ENCODE results near the gene MYO15A.

MYO15A gene

DNA sequence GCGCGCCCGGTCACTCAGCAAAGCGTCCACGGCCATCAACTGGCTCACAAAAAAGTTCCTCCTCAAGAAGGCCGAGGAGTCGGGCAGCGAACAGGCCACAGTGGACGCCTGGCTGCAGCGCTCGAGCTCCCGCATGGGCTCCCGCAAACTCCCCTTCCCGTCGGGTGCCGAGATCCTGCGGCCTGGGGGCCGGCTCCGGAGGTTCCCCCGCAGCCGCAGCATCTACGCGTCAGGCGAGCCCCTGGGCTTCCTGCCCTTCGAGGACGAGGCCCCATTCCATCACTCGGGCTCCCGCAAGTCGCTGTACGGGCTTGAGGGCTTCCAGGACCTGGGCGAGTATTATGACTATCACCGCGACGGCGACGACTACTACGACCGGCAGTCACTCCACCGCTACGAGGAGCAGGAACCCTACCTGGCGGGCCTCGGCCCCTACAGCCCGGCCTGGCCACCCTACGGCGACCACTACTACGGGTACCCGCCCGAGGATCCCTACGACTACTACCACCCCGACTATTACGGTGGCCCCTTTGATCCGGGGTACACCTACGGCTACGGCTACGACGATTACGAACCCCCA is 10.7 kb downstream of the MYO15A start:
- no peak overlapping the region for H3K9ac ChIP-seq (ENCODE audit: low read depth, low read length)

GRCh38 chr17:18119938-18120337 is 11.4 kb downstream of the MYO15A start:
- no peaks in the 10 kb centered on the region for H3K4me1 ChIP-seq (ENCODE audit: control insufficient read depth, insufficient read depth, low read length)
- no peak overlapping the region for H3K27ac ChIP-seq (ENCODE audit: low read depth, low read length)
- no peak overlapping the region for H3K4me3 ChIP-seq (ENCODE audit: low read depth, low read length)
- H3K9me3 ChIP-seq (ENCODE audit: control insufficient read depth, insufficient read depth, low read length): peaks cover 9% of the 10 kb centered on the region; the same call in 1 of the 2 replicates
- no peaks in the 10 kb centered on the region for H3K27me3 ChIP-seq (ENCODE audit: control insufficient read depth, insufficient read depth, low read length)
- H3K9ac ChIP-seq (ENCODE audit: low read depth, low read length): no peak overlapping the region
- no peaks in the 10 kb centered on the region for H3K36me3 ChIP-seq (ENCODE audit: control insufficient read depth, insufficient read depth, low read length)

More for the DNA sequence above, 10.7 kb downstream of the MYO15A start:
- Histone ChIP-seq H3K27ac (ENCODE audit: low read depth, low read length) (no peak overlapping the region), H3K9me3 (ENCODE audit: control insufficient read depth, insufficient read depth, low read length) (peaks cover 9% of the 10 kb centered on the region; the same call in 1 of the 2 replicates), H3K27me3 (ENCODE audit: control insufficient read depth, insufficient read depth, low read length) (no peaks in the 10 kb centered on the region), H3K4me1 (ENCODE audit: control insufficient read depth, insufficient read depth, low read length) (no peaks in the 10 kb centered on the region), H3K4me3 (ENCODE audit: low read depth, low read length) (no peak overlapping the region), H3K36me3 (ENCODE audit: control insufficient read depth, insufficient read depth, low read length) (no peaks in the 10 kb centered on the region)

GRCh38 chr17:18120461-18121017 is 12.0 kb downstream of the MYO15A start:
- no peak overlapping the region for H3K4me3 ChIP-seq (ENCODE audit: low read depth, low read length)
- H3K27ac ChIP-seq (ENCODE audit: low read depth, low read length): no peak overlapping the region
- peaks cover 9% of the 10 kb centered on the region; the same call in 1 of the 2 replicates for H3K9me3 ChIP-seq (ENCODE audit: control insufficient read depth, insufficient read depth, low read length)
- H3K4me1 ChIP-seq (ENCODE audit: control insufficient read depth, insufficient read depth, low read length): no peaks in the 10 kb centered on the region
- H3K36me3 ChIP-seq (ENCODE audit: control insufficient read depth, insufficient read depth, low read length): no peaks in the 10 kb centered on the region
- H3K27me3 ChIP-seq (ENCODE audit: control insufficient read depth, insufficient read depth, low read length): no peaks in the 10 kb centered on the region
- H3K9ac ChIP-seq (ENCODE audit: low read depth, low read length): no peak overlapping the region

DNA sequence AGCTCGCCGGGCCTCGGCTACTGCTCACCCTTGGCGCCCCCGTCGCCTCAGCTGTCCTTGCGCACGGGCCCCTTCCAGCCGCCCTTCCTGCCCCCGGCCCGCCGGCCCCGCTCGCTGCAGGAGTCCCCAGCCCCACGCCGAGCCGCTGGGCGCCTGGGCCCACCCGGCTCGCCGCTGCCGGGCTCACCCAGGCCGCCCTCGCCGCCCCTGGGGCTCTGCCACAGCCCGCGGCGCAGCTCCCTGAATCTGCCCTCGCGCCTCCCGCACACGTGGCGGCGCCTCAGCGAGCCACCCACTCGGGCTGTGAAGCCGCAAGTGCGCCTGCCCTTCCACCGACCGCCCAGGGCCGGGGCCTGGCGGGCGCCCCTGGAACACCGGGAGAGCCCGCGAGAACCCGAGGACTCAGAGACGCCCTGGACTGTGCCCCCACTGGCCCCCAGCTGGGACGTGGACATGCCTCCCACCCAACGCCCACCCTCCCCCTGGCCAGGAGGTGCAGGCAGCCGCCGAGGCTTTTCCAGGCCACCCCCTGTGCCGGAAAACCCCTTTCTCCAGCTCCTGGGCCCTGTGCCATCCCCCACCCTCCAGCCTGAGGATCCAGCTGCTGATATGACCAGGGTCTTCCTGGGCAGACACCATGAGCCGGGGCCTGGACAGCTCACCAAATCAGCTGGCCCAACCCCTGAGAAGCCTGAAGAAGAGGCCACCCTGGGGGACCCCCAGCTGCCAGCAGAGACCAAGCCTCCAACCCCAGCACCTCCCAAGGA is 12.8 kb downstream of the MYO15A start:
- peaks cover 9% of the 10 kb centered on the region; the same call in 1 of the 2 replicates for H3K9me3 ChIP-seq (ENCODE audit: control insufficient read depth, insufficient read depth, low read length)
- H3K36me3 ChIP-seq (ENCODE audit: control insufficient read depth, insufficient read depth, low read length): no peaks in the 10 kb centered on the region
- no peaks in the 10 kb centered on the region for H3K4me1 ChIP-seq (ENCODE audit: control insufficient read depth, insufficient read depth, low read length)
- H3K27me3 ChIP-seq (ENCODE audit: control insufficient read depth, insufficient read depth, low read length): no peaks in the 10 kb centered on the region
- no peak overlapping the region for H3K9ac ChIP-seq (ENCODE audit: low read depth, low read length)
- H3K4me3 ChIP-seq (ENCODE audit: low read depth, low read length): no peak overlapping the region
- no peak overlapping the region for H3K27ac ChIP-seq (ENCODE audit: low read depth, low read length)

- Histone ChIP-seq H3K27ac (ENCODE audit: low read depth, low read length) (no peak overlapping the region), H3K9me3 (ENCODE audit: control insufficient read depth, insufficient read depth, low read length) (peaks cover 9% of the 10 kb centered on the region; the same call in 1 of the 2 replicates), H3K4me1 (ENCODE audit: control insufficient read depth, insufficient read depth, low read length) (no peaks in the 10 kb centered on the region)
Observed at GRCh38 chr17:18122990-18123753, 14.6 kb downstream of the MYO15A start.

GRCh38 chr17:18124345-18125126 is 16.0 kb downstream of the MYO15A start:
- H3K9ac ChIP-seq (ENCODE audit: low read depth, low read length): no peak overlapping the region
- no peaks in the 10 kb centered on the region for H3K36me3 ChIP-seq (ENCODE audit: control insufficient read depth, insufficient read depth, low read length)
- no peak overlapping the region for H3K27ac ChIP-seq (ENCODE audit: low read depth, low read length)
- peaks cover 6% of the 10 kb centered on the region; the same call in 1 of the 2 replicates for H3K9me3 ChIP-seq (ENCODE audit: control insufficient read depth, insufficient read depth, low read length)
- H3K27me3 ChIP-seq (ENCODE audit: control insufficient read depth, insufficient read depth, low read length): no peaks in the 10 kb centered on the region
- H3K4me3 ChIP-seq (ENCODE audit: low read depth, low read length): no peak overlapping the region
- no peaks in the 10 kb centered on the region for H3K4me1 ChIP-seq (ENCODE audit: control insufficient read depth, insufficient read depth, low read length)

More at GRCh38 chr17:18122990-18123753, 14.6 kb downstream of the MYO15A start:
- Histone ChIP-seq H3K4me3 (ENCODE audit: low read depth, low read length) (no peak overlapping the region), H3K36me3 (ENCODE audit: control insufficient read depth, insufficient read depth, low read length) (no peaks in the 10 kb centered on the region), H3K9ac (ENCODE audit: low read depth, low read length) (no peak overlapping the region), H3K27me3 (ENCODE audit: control insufficient read depth, insufficient read depth, low read length) (no peaks in the 10 kb centered on the region)

DNA sequence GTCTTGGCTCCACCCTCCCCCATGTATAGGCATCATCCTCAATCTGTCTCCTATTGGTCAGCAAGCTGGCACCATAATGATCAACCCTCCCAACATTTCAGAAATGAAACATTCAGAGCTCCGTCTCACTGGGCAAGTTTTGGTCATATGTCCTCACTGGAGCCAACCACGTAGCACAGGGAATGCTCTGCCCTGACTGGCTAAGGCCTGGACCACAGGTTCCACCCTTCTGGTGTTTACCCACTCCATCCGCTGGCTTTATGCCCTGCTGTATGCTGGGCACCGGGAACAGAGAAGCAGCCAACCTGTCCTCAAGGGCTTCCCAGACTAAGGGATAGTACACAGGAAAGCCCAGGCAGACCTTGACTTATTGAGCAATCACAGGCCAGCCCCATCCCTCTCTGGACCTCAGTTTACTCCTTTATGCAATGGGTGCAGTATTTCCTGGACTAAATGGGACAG is 20.5 kb downstream of the MYO15A start:
- Histone ChIP-seq H3K27ac (ENCODE audit: low read depth, low read length) (no peak overlapping the region), H3K27me3 (ENCODE audit: control insufficient read depth, insufficient read depth, low read length) (no peaks in the 10 kb centered on the region), H3K9ac (ENCODE audit: low read depth, low read length) (no peak overlapping the region), H3K9me3 (ENCODE audit: control insufficient read depth, insufficient read depth, low read length) (no peaks in the 10 kb centered on the region), H3K36me3 (ENCODE audit: control insufficient read depth, insufficient read depth, low read length) (no peaks in the 10 kb centered on the region), H3K4me3 (ENCODE audit: low read depth, low read length) (no peak overlapping the region), H3K4me1 (ENCODE audit: control insufficient read depth, insufficient read depth, low read length) (no peaks in the 10 kb centered on the region)

DNA sequence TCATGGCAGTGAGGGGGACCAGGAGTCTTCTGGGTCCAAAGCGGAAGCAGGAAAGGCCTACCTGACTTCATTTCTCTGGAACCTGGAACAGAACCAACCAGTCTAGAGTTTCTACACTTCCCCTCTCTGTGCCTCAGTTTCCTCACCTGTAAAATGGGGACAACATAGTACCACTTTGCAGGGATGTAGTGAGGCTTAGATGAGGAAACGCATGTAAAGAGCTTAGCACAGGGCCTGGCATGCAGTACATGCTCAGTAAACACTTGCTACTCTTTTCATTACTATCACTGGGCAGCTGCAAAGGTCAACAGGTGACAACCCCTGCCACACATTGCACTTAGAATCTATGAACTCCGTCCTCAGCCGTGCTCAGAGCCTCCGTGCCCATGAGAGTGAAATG is 24.2 kb downstream of the MYO15A start:
- Histone ChIP-seq H3K27ac (ENCODE audit: low read depth, low read length) (no peak overlapping the region), H3K27me3 (ENCODE audit: control insufficient read depth, insufficient read depth, low read length) (no peaks in the 10 kb centered on the region), H3K36me3 (ENCODE audit: control insufficient read depth, insufficient read depth, low read length) (no peaks in the 10 kb centered on the region), H3K9me3 (ENCODE audit: control insufficient read depth, insufficient read depth, low read length) (no peaks in the 10 kb centered on the region), H3K4me3 (ENCODE audit: low read depth, low read length) (no peak overlapping the region), H3K9ac (ENCODE audit: low read depth, low read length) (no peak overlapping the region), H3K4me1 (ENCODE audit: control insufficient read depth, insufficient read depth, low read length) (no peaks in the 10 kb centered on the region)

GRCh38 chr17:18136357-18136756 is 27.8 kb downstream of the MYO15A start:
- Histone ChIP-seq H3K27me3 (ENCODE audit: control insufficient read depth, insufficient read depth, low read length) (no peaks in the 10 kb centered on the region), H3K4me3 (ENCODE audit: low read depth, low read length) (no peak overlapping the region), H3K27ac (ENCODE audit: low read depth, low read length) (no peak overlapping the region), H3K4me1 (ENCODE audit: control insufficient read depth, insufficient read depth, low read length) (no peaks in the 10 kb centered on the region), H3K9ac (ENCODE audit: low read depth, low read length) (no peak overlapping the region), H3K9me3 (ENCODE audit: control insufficient read depth, insufficient read depth, low read length) (no peaks in the 10 kb centered on the region), H3K36me3 (ENCODE audit: control insufficient read depth, insufficient read depth, low read length) (no peaks in the 10 kb centered on the region)

DNA sequence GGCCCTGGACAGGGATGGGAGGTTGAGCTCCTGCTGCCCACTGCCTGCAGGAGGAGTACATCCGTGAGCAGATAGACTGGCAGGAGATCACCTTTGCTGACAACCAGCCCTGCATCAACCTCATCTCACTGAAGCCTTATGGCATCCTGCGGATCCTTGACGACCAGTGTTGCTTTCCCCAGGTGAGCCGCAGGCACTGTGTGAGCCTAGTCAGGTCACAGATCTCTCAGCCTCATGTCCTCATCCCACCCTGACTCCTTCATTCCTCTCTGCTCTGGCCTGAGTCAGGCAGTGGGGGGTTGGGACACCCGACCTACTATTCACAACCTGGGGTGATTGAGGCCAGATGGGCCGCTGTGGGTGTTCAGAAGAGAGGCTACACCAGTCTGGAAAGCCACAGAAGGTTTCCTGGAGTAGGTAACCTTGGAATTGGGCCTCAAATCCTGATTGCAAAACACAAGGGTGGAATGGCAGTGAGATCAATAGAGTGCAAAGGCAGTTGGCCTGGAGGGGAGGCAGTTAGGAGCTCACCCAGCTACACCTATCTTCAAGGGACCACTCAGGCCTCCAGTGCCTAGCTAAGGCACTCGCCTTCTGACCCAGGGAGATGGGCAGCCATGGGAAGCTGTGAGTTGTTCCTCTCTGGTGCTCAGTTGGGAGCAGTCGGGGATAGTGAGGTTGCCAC is 29.7 kb downstream of the MYO15A start:
- no peak overlapping the region for H3K27ac ChIP-seq (ENCODE audit: low read depth, low read length)
- H3K9me3 ChIP-seq (ENCODE audit: control insufficient read depth, insufficient read depth, low read length): no peaks in the 10 kb centered on the region
- H3K9ac ChIP-seq (ENCODE audit: low read depth, low read length): no peak overlapping the region
- peaks cover 5% of the 10 kb centered on the region for H3K4me1 ChIP-seq (ENCODE audit: control insufficient read depth, insufficient read depth, low read length)
- H3K4me3 ChIP-seq (ENCODE audit: low read depth, low read length): no peak overlapping the region
- no peaks in the 10 kb centered on the region for H3K36me3 ChIP-seq (ENCODE audit: control insufficient read depth, insufficient read depth, low read length)
- no peaks in the 10 kb centered on the region for H3K27me3 ChIP-seq (ENCODE audit: control insufficient read depth, insufficient read depth, low read length)
